Cardiac fibroblast (primary cell): ENCODE results near the gene PCLO.
A peak's percentile ranks its signal among the peaks of the same experiment; 100 is the strongest.
"Not testable (repeated sequence)": the region's sequence is repeated elsewhere in the genome, so short reads cannot be mapped to it uniquely, and the experiment has no call there.

Experiments
- DNase-seq, 2 donors: peaks; one replicate each; pipeline versions ENCODE4 v3.0.0 to v3.0.0-alpha.2; 2010; ENCODE audit warnings: low read depth in 2 of 2
- H3K4me3 ChIP-seq, 2 donors: replicated peaks in 1 of 2; 1 replicate in 1 of 2; 2 replicates in 1 of 2; pipeline ENCODE4 v1.5.1; 2011; ENCODE audit warnings: low read depth in 2 of 2, low read length in 2 of 2, mild to moderate bottlenecking in 2 of 2, moderate library complexity in 1 of 2
- CTCF ChIP-seq: IDR thresholded peaks from one replicate; pipeline ENCODE4 v1.5.1; 2011; ENCODE audit warnings: low read depth, mild to moderate bottlenecking, low read length, inconsistent platforms

Gene PCLO

DNA sequence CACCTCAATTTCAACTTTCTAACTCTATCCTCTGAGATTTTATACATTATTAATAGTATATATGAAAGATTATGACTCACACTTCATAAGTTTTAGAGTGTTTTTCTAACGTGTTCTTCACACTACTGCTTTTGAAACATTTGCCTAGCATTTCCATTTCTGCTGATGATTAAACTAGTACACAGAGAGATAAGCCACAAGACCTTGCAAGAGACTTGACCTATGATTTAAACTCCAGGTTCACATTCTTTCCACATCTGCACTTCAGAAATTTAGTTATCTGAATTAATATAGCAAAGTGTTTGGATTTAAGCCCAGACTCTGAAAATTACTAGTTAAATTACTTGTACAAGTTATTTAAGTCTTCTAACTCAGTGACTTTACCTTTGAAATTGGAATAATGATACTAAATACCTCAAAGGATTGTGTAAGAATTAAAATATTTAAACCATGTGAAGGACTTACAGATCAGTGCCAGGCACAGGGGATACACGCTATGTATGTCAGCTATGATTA is 66.6 kb downstream of the PCLO start:
- no peak overlapping the region for H3K4me3 ChIP-seq
- peak in 1 of 2 donors; percentile 3 for DNase-seq
- TF ChIP-seq CTCF = no peak

DNA sequence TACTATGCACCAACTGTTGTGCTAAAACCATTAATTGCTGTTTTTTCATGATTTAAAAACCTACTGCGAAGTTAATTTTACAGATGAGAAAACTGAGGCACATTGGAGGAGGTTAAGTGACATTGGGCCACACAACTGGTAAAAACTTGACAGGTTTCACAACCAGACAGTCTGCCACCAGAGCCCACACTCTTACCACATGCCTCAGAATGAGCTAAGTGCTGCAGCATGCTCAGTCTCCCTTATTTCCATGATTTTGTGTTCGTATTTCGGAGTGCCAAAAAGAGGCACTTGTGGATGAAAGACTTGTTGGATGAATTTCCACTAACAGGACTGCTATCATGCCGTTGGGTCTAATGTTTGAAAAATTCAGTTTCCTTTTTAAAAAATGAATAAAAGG is 77.4 kb downstream of the PCLO start:
- no peak for TF ChIP-seq CTCF
- no peak overlapping the region for H3K4me3 ChIP-seq
- DNase-seq = no peak

DNA sequence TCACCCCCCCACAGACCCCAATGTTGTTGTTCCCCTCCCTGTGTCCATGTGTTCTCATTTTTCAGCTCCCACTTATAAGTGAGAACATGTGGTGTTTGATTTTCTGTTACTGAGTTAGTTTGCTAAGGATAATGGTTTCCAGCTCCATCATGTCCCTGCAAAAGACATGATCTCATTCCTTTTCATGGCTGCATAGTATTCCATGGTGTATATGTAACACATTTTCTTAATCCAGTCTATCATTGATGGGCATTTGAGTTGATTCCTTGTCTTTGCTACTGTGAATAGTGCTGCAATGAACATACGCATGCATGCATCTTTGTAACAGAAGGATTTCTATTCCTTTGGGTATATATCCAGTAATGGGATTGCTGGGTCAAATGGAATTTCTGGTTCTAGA is 82.8 kb downstream of the PCLO start:
- not testable (repeated sequence) for H3K4me3 ChIP-seq, DNase-seq

DNA sequence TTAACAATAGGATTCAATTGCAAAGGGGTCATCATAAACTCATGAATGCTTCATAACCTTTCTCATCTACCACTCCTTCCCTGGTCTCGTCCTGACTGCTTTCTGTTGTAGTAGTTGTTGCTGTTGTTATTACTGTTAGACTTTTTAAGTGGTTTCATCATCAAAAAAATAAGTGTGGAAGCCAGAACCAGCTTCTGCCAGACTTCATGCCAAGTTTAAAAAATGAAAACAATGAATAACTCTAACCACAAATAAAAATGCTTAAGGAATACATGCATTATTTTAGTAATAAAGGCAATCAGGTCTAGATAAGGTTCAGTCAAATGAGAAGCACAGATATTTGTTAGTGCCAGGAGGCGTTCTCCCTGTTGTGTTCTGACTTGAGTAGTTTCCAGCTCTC is 85.4 kb downstream of the PCLO start:
- no peak for TF ChIP-seq CTCF
- DNase-seq = peak; percentile 1 to 7
- H3K4me3 ChIP-seq = no peak overlapping the region

- no peak overlapping the region for H3K4me3 ChIP-seq
Observed at GRCh38 chr7:83072576-83073517, 89.8 kb downstream of the PCLO start.

GRCh38 chr7:83065714-83066113 is 97.0 kb downstream of the PCLO start:
- DNase-seq = peak; percentile 1
- TF ChIP-seq CTCF = no peak
- no peak overlapping the region for H3K4me3 ChIP-seq

More at GRCh38 chr7:83072576-83073517, 89.8 kb downstream of the PCLO start:
- no peak for DNase-seq
- no peak for TF ChIP-seq CTCF

DNA sequence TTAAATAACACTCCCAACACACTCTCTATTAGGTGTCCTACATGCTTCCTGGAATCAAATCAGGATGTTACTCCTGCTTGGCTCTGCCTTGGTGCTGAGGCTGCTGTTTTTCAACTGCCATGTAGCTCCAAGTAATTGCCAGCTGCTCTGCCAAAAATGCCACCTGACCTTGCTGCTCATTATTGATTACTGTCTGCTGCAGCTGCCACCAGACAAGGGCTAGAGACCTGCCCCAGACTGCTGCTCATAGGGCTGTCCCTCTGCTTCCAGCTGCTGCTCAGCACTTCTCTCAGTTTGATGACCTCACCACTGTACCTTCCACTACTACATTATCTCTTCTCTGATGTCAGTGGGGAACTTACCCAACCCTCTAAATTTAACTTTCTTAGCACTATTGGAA is 102.5 kb downstream of the PCLO start:
- no peak for DNase-seq
- H3K4me3 ChIP-seq = no peak overlapping the region
- no peak for TF ChIP-seq CTCF
